PC-9 (cell line): ENCODE results near the gene IMMP2L. TPM values are rescaled to one million over a fixed set of nuclear protein-coding genes. Genes with fewer than 3 reads are reported as not detected.

Experiments
- BruUV-seq: library from RNA; stranded (reverse); fragments of 400-500 nt; replicated peaks from 2 replicates; lab custom pipeline; 2021; lab: Mats Ljungman, UMichigan
- CTCF ChIA-PET: fragments of 300-600 bp; sonication (Branson Sonifier 250); formaldehyde crosslinking; loops from one replicate; lab custom pipeline; 2022; ENCODE audit warnings: antibody characterized with exemption; lab: Charles Lee
- POLR2A ChIA-PET: fragments of 300-600 bp; sonication (Branson Sonifier 250); formaldehyde crosslinking; loops from one replicate; lab custom pipeline; 2022; ENCODE audit warnings: antibody characterized with exemption; ENCODE audit not compliant: unreplicated experiment; lab: Charles Lee
- DNase-seq, 2 experiments: peaks; one replicate each; pipeline versions ENCODE4 v3.0.0 to v3.0.0-alpha.2; 2015 to 2022; ENCODE audit warnings: mixed read lengths in 1 of 2
- H2AFZ ChIP-seq: fragments of 200-600 bp; sonication (generic); 2 replicates; pipeline ENCODE4 v1.8.1; 2017; ENCODE audit warnings: antibody characterized with exemption
- H3F3A ChIP-seq: fragments of 200-600 bp; sonication (generic); 2 replicates; pipeline ENCODE4 v1.8.1; 2017; ENCODE audit warnings: antibody characterized with exemption, mild to moderate bottlenecking, low read depth; ENCODE audit not compliant: insufficient read depth
- H3K27ac ChIP-seq: fragments of 200-600 bp; sonication (generic); 2 replicates; pipeline ENCODE4 v1.6.1; 2016; ENCODE audit warnings: mixed run types
- H3K27me3 ChIP-seq: fragments of 200-600 bp; sonication (generic); 2 replicates; pipeline ENCODE4 v1.6.1; 2016; ENCODE audit warnings: low read depth, mixed run types; ENCODE audit not compliant: insufficient read depth
- H3K36me3 ChIP-seq: fragments of 200-600 bp; sonication (generic); 2 replicates; pipeline ENCODE4 v1.6.1; 2016; ENCODE audit warnings: low read depth, mixed run types
- H3K4me1 ChIP-seq: fragments of 200-600 bp; sonication (generic); replicated peaks from 2 replicates; pipeline ENCODE4 v1.6.1; 2016; ENCODE audit warnings: mixed run types; ENCODE audit not compliant: insufficient read depth
- H3K4me2 ChIP-seq: fragments of 200-600 bp; sonication (generic); 2 replicates; pipeline ENCODE4 v1.6.1; 2017; ENCODE audit warnings: mixed run types
- H3K4me3 ChIP-seq: fragments of 200-600 bp; sonication (generic); 2 replicates; pipeline ENCODE4 v1.6.1; 2016; ENCODE audit warnings: mixed run types
- H3K79me2 ChIP-seq: fragments of 200-600 bp; sonication (generic); 2 replicates; pipeline ENCODE4 v1.6.1; 2017; ENCODE audit warnings: low read depth, mixed run types
- H3K9me2 ChIP-seq: fragments of 200-600 bp; sonication (generic); 2 replicates; pipeline ENCODE4 v1.8.1; 2017; ENCODE audit warnings: mild to moderate bottlenecking; ENCODE audit not compliant: insufficient read depth
- H3K9me3 ChIP-seq: fragments of 200-600 bp; sonication (generic); 2 replicates; pipeline ENCODE4 v1.8.1; 2016; ENCODE audit warnings: low read depth; ENCODE audit not compliant: insufficient read depth
- H4K20me1 ChIP-seq: fragments of 200-600 bp; sonication (generic); 2 replicates; pipeline ENCODE4 v1.8.1; 2017; ENCODE audit not compliant: insufficient read depth
- CTCF ChIP-seq: fragments of 200-600 bp; sonication (generic); conservative IDR thresholded peaks from 2 replicates; pipeline ENCODE4 v1.6.1; 2017; ENCODE audit warnings: mixed run types, antibody characterized with exemption, mild to moderate bottlenecking, moderate library complexity
- EZH2 ChIP-seq: fragments of 200-600 bp; sonication (generic); IDR thresholded peaks from 2 replicates; pipeline ENCODE4 v1.8.0; 2017; ENCODE audit warnings: antibody characterized with exemption, low read depth
- intact Hi-C: fragments of 100-400 bp; cut with micrococcal nuclease; formaldehyde crosslinking; loops from one replicate; pipeline ENCODE4 v1.10.0; 2022; ENCODE audit not compliant: unreplicated experiment
- total RNA-seq: library from RNA; stranded (reverse); gene quantifications from 2 replicates; pipeline ENCODE4 v1.2.3, GENCODE V29; 2021

IMMP2L gene
- total RNA-seq, 1 experiment from 2014 or later: 40.5 TPM

- no peak for DNase-seq
- Histone ChIP-seq H3K36me3 (no peaks in the 10 kb centered on the region), H3K27ac (no peak overlapping the region), H3K9me3 (no peaks in the 10 kb centered on the region), H4K20me1 (no peaks in the 10 kb centered on the region), H3K27me3 (no peaks in the 10 kb centered on the region), H3F3A (no peaks in the 10 kb centered on the region), H2AFZ (no peak overlapping the region), H3K4me3 (no peak overlapping the region), H3K4me2 (no peak overlapping the region), H3K79me2 (no peaks in the 10 kb centered on the region), H3K9me2 (no peaks in the 10 kb centered on the region), H3K4me1 (no peaks in the 10 kb centered on the region)
- BruUV-seq: no TSS peak
- TF ChIP-seq EZH2 (no peak), CTCF (no peak)
- ChIA-PET CTCF (no interaction called here), POLR2A (no interaction called here)
- intact Hi-C loops: no loop called here
Observed at GRCh38 chr7:111146136-111146535, 416.2 kb downstream of the IMMP2L start.

GRCh38 chr7:111145472-111145871, 416.8 kb downstream of the IMMP2L start:
- H3K9me3 ChIP-seq: no peaks in the 10 kb centered on the region
- H3K4me3 ChIP-seq: no peak overlapping the region
- TF ChIP-seq CTCF: no peak
- TF ChIP-seq EZH2: no peak
- no peaks in the 10 kb centered on the region for H3K27me3 ChIP-seq
- no peaks in the 10 kb centered on the region for H3K9me2 ChIP-seq
- no peaks in the 10 kb centered on the region for H4K20me1 ChIP-seq
- intact Hi-C loops: no loop called here
- no peaks in the 10 kb centered on the region for H3F3A ChIP-seq
- no peak for DNase-seq
- no TSS peak for BruUV-seq
- H2AFZ ChIP-seq: no peak overlapping the region
- H3K4me1 ChIP-seq: no peaks in the 10 kb centered on the region
- H3K27ac ChIP-seq: no peak overlapping the region
- H3K79me2 ChIP-seq: no peaks in the 10 kb centered on the region
- ChIA-PET POLR2A (no interaction called here), CTCF (no interaction called here)
- no peak overlapping the region for H3K4me2 ChIP-seq
- no peaks in the 10 kb centered on the region for H3K36me3 ChIP-seq

- Histone ChIP-seq H3K79me2 (no peaks in the 10 kb centered on the region), H3F3A (no peaks in the 10 kb centered on the region), H2AFZ (no peak overlapping the region), H3K9me2 (no peaks in the 10 kb centered on the region), H3K27ac (no peak overlapping the region), H4K20me1 (no peaks in the 10 kb centered on the region), H3K4me1 (0 out of 2 replicates have a peak, but pooled peaks cover 6% of the 10 kb centered on the region), H3K36me3 (no peaks in the 10 kb centered on the region), H3K9me3 (no peaks in the 10 kb centered on the region), H3K27me3 (no peaks in the 10 kb centered on the region), H3K4me2 (no peak overlapping the region), H3K4me3 (no peak overlapping the region)
- BruUV-seq: no TSS peak
- DNase-seq: no peak
- TF ChIP-seq EZH2 (no peak), CTCF (no peak)
- intact Hi-C loops: no loop called here
- ChIA-PET CTCF (no interaction called here), POLR2A (no interaction called here)
Observed at GRCh38 chr7:111140091-111140865, 422.0 kb downstream of the IMMP2L start.
